Activated CD8-positive, alpha-beta memory T cell treated with anti-CD3 and anti-CD28 coated beads, Interleukin-2, amount 10 ng/mL, durations not matched to agents 7 days and 5 days (primary cell): ENCODE results near the gene ZNF385C. TPM values are rescaled to one million over a fixed set of nuclear protein-coding genes. Genes with fewer than 3 reads are reported as not detected.

ENCODE experiments used
- ATAC-seq: fragments of 150-1000 bp; cut with Tn5 transposase; one replicate; pipeline ENCODE4 v1.10.0; 2021; ENCODE audit warnings: moderate library complexity
- CTCF ChIA-PET: fragments of 350-600 bp; sonication (Branson Sonifier 250); formaldehyde crosslinking; loops from one replicate; lab custom pipeline; 2021; ENCODE audit warnings: antibody characterized with exemption; lab: Charles Lee
- DNase-seq: peaks from one replicate; pipeline ENCODE4 v3.0.0-alpha.2; 2020
- H3K27ac Mint-ChIP-seq: one replicate; pipeline ENCODE4 v1.8.0; 2021; ENCODE audit warnings: mild to moderate bottlenecking, mixed read lengths
- H3K27me3 Mint-ChIP-seq: one replicate; pipeline ENCODE4 v1.8.0; 2021; ENCODE audit warnings: mixed read lengths
- H3K36me3 Mint-ChIP-seq: one replicate; pipeline ENCODE4 v1.8.0; 2021; ENCODE audit warnings: mild to moderate bottlenecking, mixed read lengths
- H3K4me1 Mint-ChIP-seq: one replicate; pipeline ENCODE4 v1.8.0; 2021; ENCODE audit warnings: mixed read lengths
- H3K4me3 Mint-ChIP-seq: one replicate; pipeline ENCODE4 v1.8.0; 2021; ENCODE audit warnings: mild to moderate bottlenecking, moderate library complexity, mixed read lengths
- H3K9me3 Mint-ChIP-seq: one replicate; pipeline ENCODE4 v1.8.0; 2022; ENCODE audit warnings: low read depth, mixed read lengths
- total RNA-seq, 2 experiments: library from RNA; stranded (reverse); gene quantifications; one replicate each; pipeline ENCODE4 v1.2.3, GENCODE V29; 2021

ZNF385C gene
- total RNA-seq, 2 experiments from 2014 or later, result 0.12 to 0.18 TPM

DNA sequence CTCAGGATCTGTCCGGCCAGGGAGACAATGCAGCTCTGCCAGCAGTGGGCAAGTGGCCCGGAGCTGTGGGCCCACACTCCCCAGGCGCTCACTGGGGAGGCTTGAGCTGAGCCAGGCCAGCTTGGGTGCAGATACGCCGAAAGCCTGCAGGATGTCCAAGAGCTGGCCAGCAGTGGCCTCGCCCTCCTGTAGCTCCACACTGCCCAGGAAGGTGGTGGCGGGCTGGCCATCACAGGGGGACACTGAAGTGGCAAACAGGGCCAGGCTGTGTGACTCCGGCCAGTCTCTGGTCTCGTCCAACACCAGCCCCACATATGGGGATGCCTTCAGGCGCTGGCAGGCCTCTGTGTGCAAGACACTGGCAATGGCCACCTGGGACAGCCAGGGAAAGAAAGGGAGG is 57.5 kb downstream of the ZNF385C start:
- Mint-ChIP-seq H3K27ac (no peak overlapping the region), H3K36me3 (no peaks in the 10 kb centered on the region), H3K4me3 (no peak overlapping the region), H3K9me3 (no peaks in the 10 kb centered on the region), H3K4me1 (no peaks in the 10 kb centered on the region), H3K27me3 (peaks cover 6% of the 10 kb centered on the region)
- DNase-seq (no peak), ATAC-seq (no peak)
- CTCF ChIA-PET, result interaction anchor here (0.6 to 2.0 kb wide), 7 partner anchors 10 to 123 kb away, joined by 3 to 6 read pairs (median 4); partner anchors contain the start of gene NKIRAS2

DNA sequence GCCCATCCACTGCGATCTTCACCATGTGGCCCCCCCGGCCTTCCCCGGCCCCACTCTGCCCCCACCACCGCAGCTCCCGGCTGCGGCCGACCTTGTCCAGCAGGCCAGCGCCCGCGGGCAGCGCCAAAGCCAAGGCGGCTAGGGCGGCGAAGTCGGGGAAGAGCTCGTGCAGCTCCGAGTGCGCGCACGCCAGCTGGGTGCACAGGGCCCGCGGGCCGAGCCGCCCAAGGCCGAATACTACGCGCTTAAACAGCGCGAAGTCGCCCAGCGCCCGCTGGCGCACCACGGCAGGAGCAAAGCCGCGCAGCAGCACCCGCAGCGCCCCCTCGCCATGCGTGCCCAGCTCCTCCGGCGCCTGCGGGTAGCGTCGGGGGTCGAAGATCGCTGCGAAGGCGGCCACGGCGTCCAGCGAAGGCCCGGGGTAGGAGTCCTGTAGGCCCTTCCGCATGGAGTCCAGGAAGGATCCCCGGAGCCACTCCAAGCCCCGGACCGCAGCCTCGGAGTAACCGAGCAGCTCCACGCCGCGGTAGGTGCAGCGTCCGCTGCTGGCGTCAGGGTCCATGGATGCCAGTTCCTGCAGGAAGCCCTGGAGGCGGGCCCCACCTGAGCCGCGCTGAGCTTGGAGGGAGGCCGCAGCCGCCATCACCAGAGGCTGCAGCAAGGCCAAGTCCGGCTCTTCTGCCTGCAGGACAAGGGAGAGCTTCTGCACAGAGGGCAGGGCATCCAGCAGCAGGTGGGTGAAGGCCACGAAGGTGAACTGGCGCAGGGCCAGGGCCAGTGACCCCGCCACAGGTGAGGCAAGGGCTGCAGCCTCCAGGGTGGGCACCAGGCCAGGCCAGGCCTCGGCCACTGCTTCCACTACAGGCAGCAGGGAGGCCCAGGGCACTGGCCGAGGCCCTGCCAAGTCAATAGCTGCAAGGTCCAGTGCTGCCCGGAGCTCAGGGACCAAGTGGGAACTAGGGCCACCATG is 58.2 kb downstream of the ZNF385C start:
- CTCF ChIA-PET, result interaction anchor here (0.6 to 2.0 kb wide), 7 partner anchors 9 to 76 kb away, joined by 3 to 6 read pairs (median 4); partner anchors contain the start of genes DHX58 and NKIRAS2
- DNase-seq (no peak), ATAC-seq (no peak)
- H3K4me3 Mint-ChIP-seq, result no peak overlapping the region
- H3K27ac Mint-ChIP-seq, result no peak overlapping the region
- H3K4me1 Mint-ChIP-seq, result no peaks in the 10 kb centered on the region
- H3K36me3 Mint-ChIP-seq, result no peaks in the 10 kb centered on the region
- H3K9me3 Mint-ChIP-seq, result no peaks in the 10 kb centered on the region
- peaks cover 6% of the 10 kb centered on the region for H3K27me3 Mint-ChIP-seq

DNA sequence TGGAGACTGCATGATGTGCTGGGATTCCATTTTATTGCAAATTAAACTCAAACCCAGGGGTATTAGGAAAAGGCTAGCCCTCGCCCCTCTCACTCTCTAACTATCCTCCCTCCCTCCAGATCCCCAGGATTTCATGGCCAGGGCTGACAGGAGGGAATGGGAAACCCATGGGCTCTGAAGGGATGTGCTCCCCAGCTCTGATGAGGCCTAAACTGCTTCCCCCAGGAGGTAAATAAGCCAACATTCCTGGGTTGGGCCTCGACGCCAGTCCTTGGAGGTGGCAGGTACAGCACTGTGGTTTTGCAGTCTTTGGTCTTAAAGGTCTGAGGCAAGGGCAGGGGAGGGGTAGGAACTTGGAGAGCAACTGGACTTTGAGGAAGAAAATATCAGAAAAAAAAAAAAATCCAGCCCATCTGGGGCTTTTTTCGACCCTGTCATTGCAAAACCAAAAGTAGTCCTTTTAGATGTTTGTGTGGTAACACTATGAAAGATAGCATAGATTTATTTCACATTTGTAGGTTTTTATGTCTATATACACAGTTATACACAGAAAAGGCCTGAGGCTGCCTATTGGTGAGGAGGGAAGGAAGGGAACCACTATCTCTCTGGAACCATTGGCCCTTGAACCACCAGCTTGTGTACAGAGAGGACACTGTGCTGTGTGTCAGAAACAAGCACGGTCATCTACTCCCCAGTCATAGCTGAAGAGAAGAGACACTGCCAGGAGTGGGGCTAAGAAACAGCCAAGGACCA is 59.9 kb downstream of the ZNF385C start:
- CTCF ChIA-PET, result interaction anchor here (0.8 to 1.3 kb wide), 3 partner anchors 9 to 184 kb away, joined by 3 to 4 read pairs (median 3); no protein-coding TSS in a partner anchor
- H3K9me3 Mint-ChIP-seq, result no peaks in the 10 kb centered on the region
- no peak overlapping the region for H3K27ac Mint-ChIP-seq
- no peak overlapping the region for H3K4me3 Mint-ChIP-seq
- ATAC-seq, result no peak
- H3K4me1 Mint-ChIP-seq, result peaks cover 7% of the 10 kb centered on the region
- DNase-seq, result no peak
- no peaks in the 10 kb centered on the region for H3K36me3 Mint-ChIP-seq
- H3K27me3 Mint-ChIP-seq, result peaks cover 8% of the 10 kb centered on the region

GRCh38 chr17:42034059-42034458 is 64.2 kb downstream of the ZNF385C start:
- H3K9me3 Mint-ChIP-seq, result no peaks in the 10 kb centered on the region
- peaks cover 7% of the 10 kb centered on the region for H3K4me1 Mint-ChIP-seq
- H3K4me3 Mint-ChIP-seq, result no peak overlapping the region
- peaks cover 8% of the 10 kb centered on the region for H3K27me3 Mint-ChIP-seq
- H3K27ac Mint-ChIP-seq, result no peak overlapping the region
- no peaks in the 10 kb centered on the region for H3K36me3 Mint-ChIP-seq
- ATAC-seq, result no peak
- CTCF ChIA-PET, result interaction anchor here (0.9 to 2.1 kb wide), 7 partner anchors 9 to 373 kb away, joined by 3 to 6 read pairs (median 3); partner anchors contain the start of gene NKIRAS2
- no peak for DNase-seq

DNA sequence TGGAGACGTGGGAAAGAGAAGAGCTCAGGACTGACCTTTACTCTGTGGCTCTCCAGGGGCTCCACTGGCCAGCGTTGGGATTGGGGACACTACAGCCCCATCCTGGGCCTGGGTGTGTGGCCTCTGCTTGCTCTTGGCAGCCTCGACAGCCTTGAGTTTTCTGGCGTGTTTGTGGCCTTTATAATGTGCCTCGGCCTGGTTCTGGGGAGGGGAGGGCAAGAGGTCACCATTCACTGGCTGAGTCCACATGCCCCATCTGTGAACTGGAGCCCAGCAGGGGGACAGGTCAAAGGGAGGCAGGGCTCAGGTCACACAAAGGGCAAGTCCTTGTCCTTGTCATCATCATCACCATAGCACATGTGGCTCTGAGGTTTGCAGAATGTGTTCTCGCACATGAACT is 66.7 kb downstream of the ZNF385C start:
- DNase-seq, result no peak
- CTCF ChIA-PET, result interaction anchor here (1.5 to 2.1 kb wide), 3 partner anchors 11 to 150 kb away, joined by 3 to 10 read pairs (median 7); partner anchors contain the start of gene NKIRAS2
- no peaks in the 10 kb centered on the region for H3K9me3 Mint-ChIP-seq
- peaks cover 7% of the 10 kb centered on the region for H3K4me1 Mint-ChIP-seq
- H3K4me3 Mint-ChIP-seq, result no peak overlapping the region
- H3K36me3 Mint-ChIP-seq, result no peaks in the 10 kb centered on the region
- no peak overlapping the region for H3K27ac Mint-ChIP-seq
- peaks cover 6% of the 10 kb centered on the region for H3K27me3 Mint-ChIP-seq
- ATAC-seq, result no peak

DNA sequence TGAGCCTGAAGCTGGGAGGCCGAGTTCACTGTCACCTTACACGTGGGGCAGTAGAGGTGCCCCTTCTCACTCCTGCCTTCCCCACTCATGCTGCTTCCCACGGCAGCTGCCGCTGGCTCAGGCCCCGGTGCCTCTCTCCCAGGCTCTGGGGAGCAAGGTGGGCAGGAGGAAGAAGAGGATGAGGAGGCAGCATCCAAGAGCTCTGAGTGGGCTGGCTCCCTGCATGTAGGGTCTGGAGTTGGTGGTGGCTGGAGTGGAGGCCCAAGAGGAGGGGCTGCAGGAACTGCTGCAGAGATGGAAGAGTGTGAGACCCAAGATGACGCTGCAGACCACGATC is 69.5 kb downstream of the ZNF385C start:
- CTCF ChIA-PET, result interaction anchor here (0.6 to 1.4 kb wide), 3 partner anchors 9 to 342 kb away, joined by 3 to 4 read pairs (median 4); partner anchors contain the start of genes NKIRAS2 and ODAD4

DNA sequence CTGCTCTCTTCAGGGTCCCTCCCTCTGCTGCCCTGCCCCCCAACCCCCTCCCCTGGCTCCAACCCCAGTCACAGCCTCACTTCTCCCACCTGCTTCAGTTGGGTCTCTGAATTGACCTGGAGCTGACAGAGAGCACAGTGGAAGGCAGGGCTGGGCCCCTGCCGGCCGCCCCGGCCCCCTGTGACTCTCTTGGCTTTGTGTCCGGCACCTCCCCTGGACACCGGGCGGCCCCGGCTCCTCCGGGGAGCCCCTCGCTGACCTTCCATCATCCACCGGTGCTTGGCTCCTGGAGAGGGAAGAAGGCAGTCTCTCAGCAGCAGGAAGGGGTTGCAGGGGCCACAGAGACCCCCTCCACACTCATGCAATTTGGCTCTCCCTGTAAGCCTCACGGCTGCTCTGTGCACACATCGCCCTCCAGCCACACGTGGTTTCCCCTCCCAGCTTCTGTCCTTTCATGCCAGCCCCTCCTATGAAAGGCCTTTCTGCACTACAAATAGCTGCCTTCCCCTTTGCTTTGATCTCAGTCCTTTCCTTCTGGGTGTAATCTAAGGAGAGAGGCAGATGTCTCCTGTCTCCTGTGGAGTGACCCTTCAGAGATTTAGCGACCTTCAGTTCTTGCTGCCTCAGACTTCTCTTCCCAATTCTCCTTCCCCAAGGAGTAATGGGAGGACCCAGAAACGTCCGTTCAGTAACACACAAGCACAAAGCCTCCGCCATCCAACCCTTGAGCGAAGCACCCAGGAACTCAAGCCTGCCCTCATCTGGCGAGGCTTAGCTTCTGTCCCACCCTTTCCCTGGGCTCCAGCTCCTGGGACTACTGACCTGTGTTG is 70.1 kb downstream of the ZNF385C start:
- Mint-ChIP-seq H3K27me3 (peaks cover 4% of the 10 kb centered on the region), H3K27ac (no peak overlapping the region), H3K36me3 (peaks cover 9% of the 10 kb centered on the region), H3K9me3 (no peaks in the 10 kb centered on the region), H3K4me3 (no peak overlapping the region), H3K4me1 (peaks cover 4% of the 10 kb centered on the region)
- CTCF ChIA-PET, result interaction anchor here (0.8 to 5.7 kb wide), 4 partner anchors 8 to 98 kb away, joined by 4 to 103 read pairs (median 20); partner anchors contain the start of genes DHX58, KAT2A, NKIRAS2 and ODAD4
- ATAC-seq, result no peak
- DNase-seq, result no peak

More for the DNA sequence above, 69.5 kb downstream of the ZNF385C start:
- peaks cover 6% of the 10 kb centered on the region for H3K36me3 Mint-ChIP-seq
- ATAC-seq, result no peak
- H3K27me3 Mint-ChIP-seq, result peaks cover 4% of the 10 kb centered on the region
- H3K4me3 Mint-ChIP-seq, result no peak overlapping the region
- no peak for DNase-seq
- no peak overlapping the region for H3K27ac Mint-ChIP-seq
- peaks cover 5% of the 10 kb centered on the region for H3K4me1 Mint-ChIP-seq
- no peaks in the 10 kb centered on the region for H3K9me3 Mint-ChIP-seq

GRCh38 chr17:42027590-42027889 is 70.7 kb downstream of the ZNF385C start:
- H3K27me3 Mint-ChIP-seq, result peaks cover 4% of the 10 kb centered on the region
- H3K4me3 Mint-ChIP-seq, result no peak overlapping the region
- H3K4me1 Mint-ChIP-seq, result peaks cover 4% of the 10 kb centered on the region
- H3K9me3 Mint-ChIP-seq, result no peaks in the 10 kb centered on the region
- peaks cover 9% of the 10 kb centered on the region for H3K36me3 Mint-ChIP-seq
- DNase-seq, result no peak
- CTCF ChIA-PET, result interaction anchor here (3.1 to 5.7 kb wide), 3 partner anchors 64 to 89 kb away, joined by 16 to 103 read pairs (median 35); partner anchors contain the start of genes DHX58 and KAT2A
- H3K27ac Mint-ChIP-seq, result no peak overlapping the region
- ATAC-seq, result no peak

DNA sequence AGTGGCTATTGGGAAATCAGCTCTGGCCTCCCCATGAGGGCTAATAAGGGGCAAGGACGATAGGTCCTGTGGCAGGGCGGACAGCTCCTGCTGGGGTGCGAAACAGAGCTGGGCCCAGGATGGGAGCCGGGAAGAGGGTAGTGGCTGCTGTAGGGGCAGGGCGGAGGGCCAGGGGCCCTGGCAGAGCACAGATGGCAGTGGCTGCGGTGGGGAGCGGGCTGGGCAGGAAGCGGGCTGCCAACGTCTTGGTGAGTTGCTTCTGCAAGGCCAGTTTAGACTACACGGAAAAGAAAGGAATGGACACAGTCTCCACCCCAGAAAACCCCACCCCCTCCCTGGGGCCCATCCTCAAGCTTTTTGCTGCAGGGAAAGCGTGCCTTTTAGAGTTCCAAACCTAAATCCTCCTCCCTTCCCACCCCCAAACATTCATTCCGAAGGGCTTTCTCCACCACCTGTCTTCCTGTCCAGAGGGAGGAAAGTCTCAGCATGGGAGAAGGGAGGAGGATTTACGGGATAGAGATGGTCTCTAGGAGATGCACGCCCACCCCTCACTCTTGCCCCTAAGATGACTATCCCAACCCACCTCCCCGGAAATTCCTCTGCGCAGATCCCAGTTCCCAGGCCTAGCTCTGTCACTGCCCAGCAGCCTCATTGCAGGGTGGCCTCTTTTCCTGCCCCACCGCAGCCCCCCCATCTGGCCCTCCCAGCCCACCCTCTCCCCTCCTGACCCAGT is 71.2 kb downstream of the ZNF385C start:
- no peak for DNase-seq
- CTCF ChIA-PET, result interaction anchor here (0.6 to 5.7 kb wide), 4 partner anchors 9 to 89 kb away, joined by 3 to 103 read pairs (median 26); partner anchors contain the start of genes DHX58 and KAT2A
- peaks cover 14% of the 10 kb centered on the region for H3K36me3 Mint-ChIP-seq
- H3K4me1 Mint-ChIP-seq, result peaks cover 8% of the 10 kb centered on the region
- H3K27ac Mint-ChIP-seq, result no peak overlapping the region
- H3K27me3 Mint-ChIP-seq, result peaks cover 4% of the 10 kb centered on the region
- no peak for ATAC-seq
- no peaks in the 10 kb centered on the region for H3K9me3 Mint-ChIP-seq
- H3K4me3 Mint-ChIP-seq, result no peak overlapping the region

- Mint-ChIP-seq H3K27ac (no peak overlapping the region), H3K36me3 (peaks cover 18% of the 10 kb centered on the region), H3K9me3 (no peaks in the 10 kb centered on the region), H3K4me3 (no peak overlapping the region), H3K27me3 (peaks cover 4% of the 10 kb centered on the region), H3K4me1 (peaks cover 16% of the 10 kb centered on the region)
- ATAC-seq, result no peak
- no peak for DNase-seq
- CTCF ChIA-PET, result interaction anchor here (0.8 to 5.7 kb wide), 14 partner anchors 9 to 287 kb away, joined by 3 to 103 read pairs (median 8); partner anchors contain the start of genes DHX58, DNAJC7, KAT2A and ZNF385C
Measured at GRCh38 chr17:42025936-42026335, 72.3 kb downstream of the ZNF385C start.

DNA sequence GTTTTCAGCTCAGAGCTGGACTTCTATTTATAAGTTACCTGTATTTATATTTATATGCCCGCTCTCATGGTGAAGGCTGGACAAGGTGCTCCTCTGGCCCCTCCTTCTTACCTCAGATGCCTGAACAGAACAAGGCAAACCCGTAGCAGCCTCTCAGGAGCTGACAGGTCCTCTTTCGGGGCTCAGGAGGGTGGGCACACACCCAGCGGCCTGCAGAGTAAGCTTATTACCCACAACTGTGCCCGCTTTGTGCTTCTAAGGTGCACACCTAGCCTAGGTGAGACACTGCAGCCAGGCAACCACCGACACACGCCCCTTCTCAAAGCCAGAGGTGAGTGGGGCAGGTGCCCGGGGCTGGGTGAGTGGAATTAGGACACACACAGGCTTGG is 73.1 kb downstream of the ZNF385C start:
- no peaks in the 10 kb centered on the region for H3K9me3 Mint-ChIP-seq
- H3K36me3 Mint-ChIP-seq, result peaks cover 18% of the 10 kb centered on the region
- no peak overlapping the region for H3K27ac Mint-ChIP-seq
- DNase-seq (no peak), ATAC-seq (no peak)
- H3K4me3 Mint-ChIP-seq, result no peak overlapping the region
- H3K4me1 Mint-ChIP-seq, result peaks cover 22% of the 10 kb centered on the region
- no peaks in the 10 kb centered on the region for H3K27me3 Mint-ChIP-seq
- CTCF ChIA-PET, result interaction anchor here (0.7 to 5.7 kb wide), 21 partner anchors 9 to 381 kb away, joined by 3 to 103 read pairs (median 5); partner anchors contain the start of genes DHX58, DNAJC7, GHDC and KAT2A
